HS-27A (cell line): ENCODE measurements around the gene FAM98B.

Source experiments
- DNase-seq: peaks from one replicate; pipeline ENCODE4 v3.0.0-alpha.2; 2012; ENCODE audit warnings: low read depth, missing footprints

FAM98B gene

DNA sequence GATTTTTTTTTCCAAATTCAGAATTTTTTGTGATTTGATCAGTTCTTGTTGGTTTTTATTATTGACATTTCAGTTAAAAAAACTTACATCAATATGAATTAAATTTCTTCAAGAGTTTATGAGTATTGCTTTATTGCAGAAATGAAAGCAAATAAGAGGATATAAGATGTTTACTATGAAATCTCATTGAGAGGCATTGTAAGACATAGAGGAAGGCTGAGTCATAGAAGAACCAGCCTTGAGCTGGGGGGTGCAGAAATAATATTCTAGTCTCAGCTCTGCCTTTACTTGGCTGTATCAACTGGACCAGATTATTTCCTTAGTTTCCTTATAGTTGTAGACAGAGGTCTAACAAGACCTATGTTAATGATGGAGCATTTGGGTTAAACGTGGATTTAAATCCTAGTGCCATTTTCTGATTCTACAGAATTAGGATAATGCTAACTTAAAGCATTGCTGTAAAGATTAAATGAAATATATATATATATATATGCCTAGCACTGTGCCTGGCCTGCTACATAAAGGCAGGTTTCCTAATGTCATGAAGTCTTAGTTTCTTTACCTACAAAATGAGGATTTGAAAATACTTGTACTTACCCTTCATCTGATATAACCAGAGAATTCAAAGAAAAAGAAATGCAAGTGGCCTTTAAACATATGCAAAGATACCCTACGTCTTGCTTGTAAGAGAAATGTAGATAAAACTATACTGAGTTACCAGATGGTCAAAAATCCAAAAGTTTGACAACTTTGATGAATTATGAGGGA, 7.3 kb downstream of the FAM98B start:
- no peak for DNase-seq

DNA sequence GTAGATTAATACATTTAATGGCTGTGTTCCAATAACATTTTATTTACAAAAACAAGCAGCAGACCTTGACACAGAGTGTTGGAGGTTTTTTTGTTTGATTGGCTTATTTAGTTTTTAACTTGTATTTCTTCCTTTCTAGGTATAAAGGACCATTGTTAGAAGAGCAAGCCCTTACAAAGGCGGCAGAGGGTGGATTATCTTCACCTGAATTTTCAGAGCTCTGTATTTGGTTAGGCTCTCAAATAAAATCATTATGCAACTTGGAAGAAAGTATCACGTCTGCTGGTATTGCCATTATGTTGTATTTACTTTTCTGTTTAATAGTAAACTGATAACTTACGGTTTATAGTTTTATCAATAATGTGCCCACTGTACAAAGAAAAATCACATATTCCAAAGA, 10.0 kb downstream of the FAM98B start:
- DNase-seq: no peak

DNA sequence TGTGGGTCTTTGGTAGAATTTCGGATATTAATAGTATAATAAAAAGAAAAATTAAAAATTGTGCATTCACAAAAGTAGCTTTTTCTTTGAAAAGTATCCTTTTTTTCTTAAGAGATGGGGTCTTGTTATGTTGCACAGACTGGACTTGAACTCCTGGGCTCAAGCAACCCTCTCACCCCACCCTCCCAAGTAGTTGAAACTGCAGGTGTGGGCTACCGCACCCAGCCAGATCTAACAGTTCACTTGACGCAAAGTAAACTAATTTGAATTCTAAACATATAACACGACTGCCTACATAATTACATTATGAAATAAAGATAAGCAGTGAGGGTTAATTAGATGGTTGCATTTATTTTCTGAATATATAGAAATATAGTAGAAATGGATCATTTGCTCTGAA, 10.7 kb downstream of the FAM98B start:
- no peak for DNase-seq

GRCh38 chr15:38470816-38471215, 16.9 kb downstream of the FAM98B start:
- no peak for DNase-seq

DNA sequence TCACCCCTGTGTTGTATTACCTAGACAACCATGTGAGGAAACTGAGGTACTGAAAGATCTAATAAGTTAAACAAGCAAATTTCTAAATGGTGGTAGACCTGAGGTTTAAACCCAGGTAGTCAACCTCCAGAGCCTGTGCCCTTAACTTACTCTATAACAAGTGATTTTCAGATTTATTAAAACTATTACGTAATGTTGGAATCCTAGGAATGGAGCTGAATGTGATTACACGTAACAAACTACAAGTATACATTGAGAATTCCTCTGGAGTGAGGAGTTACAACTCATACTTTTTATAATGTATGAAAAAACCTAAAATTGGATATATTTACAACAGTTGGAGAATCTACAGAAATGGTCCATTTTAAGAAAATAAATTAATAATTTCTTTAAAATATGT, 18.0 kb downstream of the FAM98B start:
- no peak for DNase-seq

- no peak for DNase-seq
These were observed 20.3 kb downstream of the FAM98B start for GRCh38 chr15:38474155-38474757.

- DNase-seq: no peak
These were observed 21.4 kb downstream of the FAM98B start for GRCh38 chr15:38475361-38475760.

DNA sequence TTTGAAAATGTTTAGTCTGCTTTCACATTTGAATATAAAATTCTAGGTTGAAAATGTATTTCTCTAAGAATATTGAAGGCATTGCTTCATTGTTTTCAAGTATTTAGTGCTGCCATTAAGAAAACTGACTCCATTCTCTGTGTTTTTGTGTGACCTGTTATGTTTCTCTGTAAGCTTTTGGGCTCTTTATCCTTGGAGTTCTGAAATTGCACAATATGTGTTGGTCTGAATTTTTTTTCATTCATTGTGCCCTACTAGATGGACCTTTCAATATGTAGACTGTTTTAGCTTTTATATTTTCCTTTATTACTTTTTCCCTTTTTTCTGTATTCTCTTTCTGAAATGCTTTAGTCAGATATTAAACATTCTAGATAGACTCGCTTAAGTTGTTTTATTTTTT, 22.2 kb downstream of the FAM98B start:
- no peak for DNase-seq

DNA sequence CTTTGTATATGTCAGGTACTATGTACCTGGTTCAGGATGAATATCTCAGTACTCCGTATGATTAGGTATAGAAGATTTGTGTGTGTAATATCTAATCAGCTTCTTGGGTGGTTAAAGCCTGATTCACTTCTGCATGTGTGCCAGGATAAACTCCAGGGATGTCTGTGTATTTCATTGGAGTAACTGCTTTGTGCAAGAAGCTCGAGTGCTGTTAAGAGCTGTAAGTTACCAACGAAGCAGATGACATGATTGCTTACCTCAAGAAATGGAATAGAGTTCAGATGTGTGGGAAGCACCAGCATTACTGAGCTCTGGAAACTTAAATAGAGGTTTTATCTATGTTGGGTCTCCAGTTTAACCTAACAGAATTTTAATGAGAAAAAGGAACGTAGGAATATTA, 23.7 kb downstream of the FAM98B start:
- no peak for DNase-seq

GRCh38 chr15:38479266-38479665, 25.3 kb downstream of the FAM98B start:
- DNase-seq: no peak

DNA sequence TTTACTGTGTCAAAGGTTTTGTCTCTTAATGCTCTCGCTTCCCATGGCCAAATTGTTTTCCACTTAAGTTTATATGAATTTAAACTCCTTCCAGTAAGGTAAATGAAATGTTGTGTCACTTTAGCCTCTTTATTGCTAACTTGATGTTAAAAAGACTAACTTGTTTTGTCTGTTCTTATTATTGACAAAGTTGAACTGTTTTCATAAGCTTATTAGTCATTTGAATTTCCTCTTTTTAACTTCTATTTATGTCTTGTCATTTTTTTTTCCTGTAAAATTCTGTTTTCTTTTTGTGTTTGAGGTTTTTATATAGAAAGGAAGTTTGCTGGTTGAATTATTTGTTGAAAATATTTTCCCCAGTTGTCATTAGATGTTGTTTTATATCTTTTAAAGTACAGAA, 25.8 kb downstream of the FAM98B start:
- no peak for DNase-seq

GRCh38 chr15:38481113-38481512, 27.2 kb downstream of the FAM98B start:
- no peak for DNase-seq

DNA sequence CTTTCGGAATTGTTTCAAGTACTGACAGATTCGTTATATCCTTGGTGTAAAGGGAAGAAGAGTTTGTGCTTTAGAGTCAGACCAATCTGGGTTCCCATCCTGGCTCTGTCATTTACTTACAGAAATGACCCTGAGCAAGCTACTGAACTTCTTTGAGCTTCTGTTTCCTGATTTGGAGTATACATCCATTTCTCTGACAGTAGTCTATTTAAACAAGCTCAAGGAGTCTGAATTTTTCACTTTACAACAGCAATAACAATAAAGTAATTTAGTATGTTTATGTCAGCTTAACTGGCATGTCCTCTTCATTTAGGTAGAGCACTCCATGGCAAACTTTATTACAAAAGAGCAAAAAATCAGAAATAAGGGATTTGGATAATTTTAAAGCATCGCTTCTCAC, 27.8 kb downstream of the FAM98B start:
- no peak for DNase-seq

DNA sequence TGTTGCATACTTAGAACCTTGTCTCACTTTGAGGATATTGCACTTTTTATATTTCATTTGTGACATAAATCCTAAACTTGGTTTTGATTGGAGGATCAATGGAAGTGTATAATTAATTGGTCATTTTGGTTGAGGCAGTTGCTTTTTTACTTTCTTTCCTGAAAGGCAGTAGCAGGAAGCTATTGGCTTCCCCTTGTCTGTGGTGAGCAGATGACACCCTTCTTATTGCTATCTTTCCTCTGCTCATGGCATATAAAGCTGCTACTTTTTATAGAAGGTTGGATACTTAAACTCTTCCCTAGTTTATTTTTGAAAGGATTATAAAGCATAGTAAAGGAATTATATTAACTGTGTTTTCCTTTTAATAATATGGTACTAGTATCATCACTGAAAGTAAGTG, 28.6 kb downstream of the FAM98B start:
- DNase-seq: no peak

- no peak for DNase-seq
These were observed 33.0 kb downstream of the FAM98B start for GRCh38 chr15:38486936-38487335.

GRCh38 chr15:38487378-38487777, 33.5 kb downstream of the FAM98B start:
- no peak for DNase-seq

- peak; percentile 35 for DNase-seq
These were observed 36.5 kb downstream of the FAM98B start for GRCh38 chr15:38490242-38490922.

DNA sequence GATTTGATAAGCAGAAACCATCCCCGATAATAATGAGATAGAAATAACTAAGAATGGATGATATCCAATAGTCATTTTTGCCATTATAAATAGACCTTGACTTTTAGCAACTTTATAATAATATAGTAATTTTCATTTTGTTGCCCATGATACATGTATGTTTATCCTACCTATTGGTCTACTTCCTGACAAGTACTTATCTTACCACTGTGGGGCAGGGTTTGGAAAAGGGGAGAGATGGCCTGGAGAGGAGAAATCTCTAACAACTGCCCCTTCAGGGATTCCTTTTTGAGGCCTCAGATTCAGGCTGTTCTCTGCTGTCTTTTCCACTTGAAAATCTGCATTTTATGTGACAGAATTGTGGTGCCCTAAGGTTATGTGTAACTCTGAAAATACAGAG, 42.2 kb downstream of the FAM98B start:
- DNase-seq: no peak

- DNase-seq: no peak
These were observed 45.7 kb downstream of the FAM98B start for GRCh38 chr15:38499651-38500050.

DNA sequence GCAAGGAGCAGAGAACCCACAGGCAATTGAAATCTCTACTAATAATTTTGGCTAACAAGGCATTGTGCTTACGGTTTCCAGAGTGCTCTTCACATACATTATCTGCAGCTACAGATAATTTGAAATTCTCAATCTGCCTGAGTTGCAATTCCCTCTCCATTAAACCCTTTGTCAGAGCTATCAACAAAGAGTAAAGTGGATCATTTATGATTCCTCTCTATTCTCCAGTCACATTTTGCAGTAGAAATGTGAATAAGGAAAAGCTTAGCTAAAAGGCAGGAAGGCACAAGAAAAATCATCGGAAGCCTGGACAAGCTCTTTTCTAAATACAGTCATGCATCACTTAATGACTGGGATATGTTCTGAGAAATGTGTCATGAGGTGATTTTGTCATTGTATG, 49.6 kb downstream of the FAM98B start:
- no peak for DNase-seq

- no peak for DNase-seq
These were observed 50.9 kb downstream of the FAM98B start for GRCh38 chr15:38504680-38505467.

GRCh38 chr15:38506997-38507396, 53.1 kb downstream of the FAM98B start:
- DNase-seq: no peak

GRCh38 chr15:38507570-38507969, 53.6 kb downstream of the FAM98B start:
- DNase-seq: no peak
